Measurements from ENCODE around the gene YIF1A.

YIF1A gene

GRCh38 chr11:66268244-66268951, 20.5 kb downstream of the YIF1A start, which contains the start of gene RAB1B:
Gene RAB1B (plus strand): TSS chr11:66268639. CDS start chr11:66268680, 41 bp downstream.
- H3K27me3 ChIP-seq (ENCODE audit: control insufficient read depth, insufficient read depth, low read length) = no peaks in the 10 kb centered on the region
- H3K36me3 ChIP-seq (ENCODE audit: control insufficient read depth, insufficient read depth, low read length) = no peaks in the 10 kb centered on the region
- H3K9ac ChIP-seq = peak within 1 kb of the TSS; percentile 14
- H3K9me3 ChIP-seq (ENCODE audit: control insufficient read depth, low read length) = no peaks in the 10 kb centered on the region
- peak within 1 kb of the TSS; percentile 90 for H3K4me2 ChIP-seq (ENCODE audit: low read length)
- H3K4me1 ChIP-seq = peaks cover 2% of the 10 kb centered on the region
- peak within 1 kb of the TSS; percentile 97 for H3K27ac ChIP-seq
- no peak for TF ChIP-seq CTCF (IDR thresholded peaks at IDR 0.05)
- H3K79me2 ChIP-seq = no peaks in the 10 kb centered on the region
- H3K4me3 ChIP-seq (ENCODE audit: low read depth, low read length) = peak within 1 kb of the TSS; percentile 87
- H2AFZ ChIP-seq = peak within 1 kb of the TSS; percentile 85

GRCh38 chr11:66267379-66268243, 21.3 kb downstream of the YIF1A start:
- Histone ChIP-seq H3K27ac (peak overlapping the region; percentile 97), H3K4me3 (ENCODE audit: low read depth, low read length) (peak overlapping the region; percentile 87), H3K4me1 (peaks cover 2% of the 10 kb centered on the region), H2AFZ (peak overlapping the region; percentile 85), H3K9me3 (ENCODE audit: control insufficient read depth, low read length) (no peaks in the 10 kb centered on the region), H3K9ac (peak overlapping the region; percentile 14), H3K27me3 (ENCODE audit: control insufficient read depth, insufficient read depth, low read length) (no peaks in the 10 kb centered on the region), H3K4me2 (ENCODE audit: low read length) (peak overlapping the region; percentile 90), H3K36me3 (ENCODE audit: control insufficient read depth, insufficient read depth, low read length) (no peaks in the 10 kb centered on the region), H3K79me2 (no peaks in the 10 kb centered on the region)
- no peak for TF ChIP-seq CTCF (IDR thresholded peaks at IDR 0.05)

GRCh38 chr11:66267039-66267378, 21.9 kb downstream of the YIF1A start:
- no peak overlapping the region for H3K9ac ChIP-seq

GRCh38 chr11:66266378-66267038, 22.4 kb downstream of the YIF1A start:
- no peaks in the 10 kb centered on the region for H3K27me3 ChIP-seq (ENCODE audit: control insufficient read depth, insufficient read depth, low read length)
- no peaks in the 10 kb centered on the region for H3K36me3 ChIP-seq (ENCODE audit: control insufficient read depth, insufficient read depth, low read length)
- no peak overlapping the region for H3K4me2 ChIP-seq (ENCODE audit: low read length)
- H3K27ac ChIP-seq = no peak overlapping the region
- no peaks in the 10 kb centered on the region for H3K79me2 ChIP-seq
- no peak overlapping the region for H2AFZ ChIP-seq
- peak overlapping the region; percentile 27 for H3K4me3 ChIP-seq (ENCODE audit: low read depth, low read length)
- TF ChIP-seq CTCF (IDR thresholded peaks at IDR 0.05) = no peak
- H3K4me1 ChIP-seq = peaks cover 2% of the 10 kb centered on the region
- no peaks in the 10 kb centered on the region for H3K9me3 ChIP-seq (ENCODE audit: control insufficient read depth, low read length)
- H3K9ac ChIP-seq = no peak overlapping the region

More at GRCh38 chr11:66267039-66267378, 21.9 kb downstream of the YIF1A start:
- Histone ChIP-seq H2AFZ (no peak overlapping the region), H3K27ac (peak overlapping the region; percentile 97), H3K27me3 (ENCODE audit: control insufficient read depth, insufficient read depth, low read length) (no peaks in the 10 kb centered on the region), H3K4me2 (ENCODE audit: low read length) (peak overlapping the region; percentile 65), H3K9me3 (ENCODE audit: control insufficient read depth, low read length) (no peaks in the 10 kb centered on the region), H3K4me1 (peaks cover 2% of the 10 kb centered on the region), H3K79me2 (no peaks in the 10 kb centered on the region), H3K36me3 (ENCODE audit: control insufficient read depth, insufficient read depth, low read length) (no peaks in the 10 kb centered on the region), H3K4me3 (ENCODE audit: low read depth, low read length) (peak overlapping the region; percentile 27)
- TF ChIP-seq CTCF (IDR thresholded peaks at IDR 0.05) = no peak

All from parathyroid adenoma (tissue), 2 donors.